Islet of Langerhans (tissue), 1 donor: Measurements from ENCODE around the gene RHOA.
"Not testable (repeated sequence)": the region's sequence is repeated elsewhere in the genome, so short reads cannot be mapped to it uniquely, and the experiment has no call there.

ENCODE experiments used
- FAIRE-seq: peaks from one replicate; lab custom pipeline; 2011; peaks lifted over from hg19 to GRCh38; lab: Jason Lieb, UNC

The RHOA gene

DNA sequence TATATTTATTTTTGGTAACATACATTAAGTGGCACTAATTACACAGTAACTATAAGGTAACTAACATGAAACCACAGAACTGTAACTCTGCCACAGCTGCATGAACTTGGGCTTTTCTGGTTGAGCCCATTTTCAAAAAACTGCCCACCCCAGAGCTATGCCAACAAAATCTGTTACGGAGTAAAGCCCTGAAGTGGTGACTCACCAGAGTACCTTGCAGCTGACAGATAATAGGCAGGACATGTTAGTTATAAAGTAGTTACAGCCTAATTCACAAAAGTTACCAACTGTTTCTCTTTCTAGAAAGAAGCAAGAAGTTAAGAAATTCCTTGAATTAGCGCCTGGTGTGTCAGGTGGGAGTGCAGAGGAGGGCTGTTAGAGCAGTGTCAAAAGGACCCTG is 52.2 kb downstream of the RHOA start:
- no peak for FAIRE-seq

DNA sequence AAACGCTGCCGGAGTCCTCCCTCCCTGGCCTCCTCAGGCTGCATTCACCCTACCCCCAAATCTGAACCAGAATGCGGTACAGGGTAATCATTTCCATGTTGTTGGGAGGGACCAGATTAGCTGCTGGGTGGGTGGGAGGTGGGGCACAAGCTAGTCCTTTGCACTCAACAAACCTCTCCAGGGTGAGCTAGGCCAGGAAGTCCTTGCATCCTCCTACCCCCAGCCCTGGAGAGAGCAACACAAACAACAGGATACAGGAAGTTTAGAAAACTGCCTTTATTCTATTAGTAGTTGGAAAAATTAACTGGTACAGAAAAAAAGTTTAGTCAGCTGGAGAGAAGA is 52.9 kb downstream of the RHOA start:
- FAIRE-seq: no peak

DNA sequence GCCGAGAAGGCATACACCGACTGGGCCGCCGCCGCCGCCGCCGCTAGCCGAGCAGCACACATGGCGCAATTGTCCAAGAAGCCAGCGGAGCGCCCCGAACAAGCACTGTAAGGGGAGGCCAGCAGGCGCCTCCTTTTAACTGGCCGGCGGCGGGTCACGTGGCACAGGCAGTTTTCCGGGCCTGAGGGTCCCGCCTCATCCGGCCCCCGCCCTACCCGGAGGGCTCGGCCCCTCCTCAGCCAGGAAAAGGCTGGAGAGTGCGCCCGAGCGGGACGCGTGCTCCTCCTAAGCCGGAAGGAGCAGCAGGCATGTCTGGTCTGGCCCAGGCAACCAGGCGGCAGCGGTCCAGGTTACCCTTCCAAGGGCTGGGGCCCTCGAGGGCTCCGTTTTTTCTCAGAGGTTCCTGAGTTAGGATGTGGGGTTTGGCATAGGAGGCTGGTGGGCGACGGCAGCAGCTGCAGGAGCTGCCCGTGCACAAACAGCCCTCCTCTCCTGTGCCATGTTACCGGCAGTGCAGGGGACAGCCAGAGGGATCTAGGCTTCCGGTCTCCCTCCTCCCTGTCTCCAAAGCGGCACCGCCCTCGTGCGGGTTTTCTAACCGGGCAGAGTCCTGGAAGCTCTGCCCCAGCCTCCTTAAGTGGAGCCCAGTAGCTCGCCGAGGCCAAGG is 53.4 kb downstream of the RHOA start, which contains the start of gene GPX1:
Gene GPX1, minus strand, starts transcription at position 137 of the 667 bp plus-strand sequence. Its CDS starts 75 bp downstream, at position 62.
- no peak for FAIRE-seq

DNA sequence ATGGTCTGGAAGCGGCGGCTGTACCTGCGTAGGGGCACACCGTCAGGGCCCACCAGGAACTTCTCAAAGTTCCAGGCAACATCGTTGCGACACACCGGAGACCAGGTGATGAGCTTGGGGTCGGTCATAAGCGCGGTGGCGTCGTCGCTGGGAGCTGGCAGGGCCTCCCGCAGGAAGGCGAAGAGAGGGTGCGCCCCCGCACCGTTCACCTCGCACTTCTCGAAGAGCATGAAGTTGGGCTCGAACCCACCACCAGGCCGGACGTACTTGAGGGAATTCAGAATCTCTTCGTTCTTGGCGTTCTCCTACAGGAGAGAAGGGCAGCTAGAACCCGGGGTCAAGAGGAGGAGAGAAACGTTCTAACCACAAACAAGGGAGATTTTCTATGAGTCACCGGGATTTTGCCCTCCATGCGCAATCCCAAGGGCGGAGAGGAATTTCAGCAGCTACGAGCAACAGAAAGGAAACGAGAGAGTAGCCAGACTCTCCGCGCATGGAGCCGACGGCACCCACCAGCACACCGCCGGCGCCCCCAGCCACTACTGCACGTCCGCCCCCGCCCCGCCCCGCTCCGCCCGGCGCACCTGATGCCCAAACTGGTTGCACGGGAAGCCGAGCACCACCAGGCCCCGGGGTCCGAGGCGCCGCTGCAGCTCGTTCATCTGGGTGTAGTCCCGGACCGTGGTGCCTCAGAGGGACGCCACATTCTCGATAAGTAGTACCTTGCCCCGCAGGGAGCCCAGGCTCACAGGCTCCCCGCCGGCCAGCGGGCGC is 54.1 kb downstream of the RHOA start:
- FAIRE-seq: not testable (repeated sequence)

DNA sequence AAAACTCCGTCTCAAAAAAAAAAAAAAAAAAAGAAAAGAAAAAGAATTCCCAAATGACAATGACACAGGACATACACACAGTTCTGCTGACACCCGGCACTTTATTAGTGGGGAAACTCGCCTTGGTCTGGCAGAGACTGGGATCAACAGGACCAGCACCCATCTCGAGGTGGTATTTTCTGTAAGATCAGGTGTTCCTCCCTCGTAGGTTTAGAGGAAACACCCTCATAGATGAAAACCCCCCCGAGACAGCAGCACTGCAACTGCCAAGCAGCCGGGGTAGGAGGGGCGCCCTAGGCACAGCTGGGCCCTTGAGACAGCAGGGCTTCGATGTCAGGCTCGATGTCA is 54.7 kb downstream of the RHOA start:
- not testable (repeated sequence) for FAIRE-seq

DNA sequence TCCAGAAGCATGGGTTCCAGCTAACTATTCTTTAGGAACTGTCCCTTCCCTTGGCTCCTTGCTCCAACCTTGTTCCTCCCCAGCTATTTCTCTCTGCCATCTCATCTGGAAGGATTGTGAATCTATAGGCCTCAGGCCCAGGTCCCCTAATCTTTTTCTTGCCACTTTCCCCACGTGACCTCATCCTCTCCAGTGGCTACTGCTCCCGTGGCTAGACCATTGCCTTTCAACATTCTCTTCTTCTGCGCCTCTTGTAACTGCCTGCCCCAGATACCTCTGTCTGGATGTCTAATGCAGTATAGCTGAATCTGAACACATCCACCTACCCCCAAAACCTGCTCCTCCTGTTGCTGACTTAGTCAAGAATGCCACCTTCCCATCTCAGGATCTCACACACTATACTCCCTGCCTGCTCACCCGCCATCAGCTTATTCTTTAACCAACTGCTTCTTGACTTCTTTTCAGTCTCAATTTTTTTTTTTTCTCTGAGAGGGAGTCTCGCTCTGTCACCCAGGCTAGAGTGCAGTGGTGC is 58.8 kb downstream of the RHOA start:
- FAIRE-seq: no peak

DNA sequence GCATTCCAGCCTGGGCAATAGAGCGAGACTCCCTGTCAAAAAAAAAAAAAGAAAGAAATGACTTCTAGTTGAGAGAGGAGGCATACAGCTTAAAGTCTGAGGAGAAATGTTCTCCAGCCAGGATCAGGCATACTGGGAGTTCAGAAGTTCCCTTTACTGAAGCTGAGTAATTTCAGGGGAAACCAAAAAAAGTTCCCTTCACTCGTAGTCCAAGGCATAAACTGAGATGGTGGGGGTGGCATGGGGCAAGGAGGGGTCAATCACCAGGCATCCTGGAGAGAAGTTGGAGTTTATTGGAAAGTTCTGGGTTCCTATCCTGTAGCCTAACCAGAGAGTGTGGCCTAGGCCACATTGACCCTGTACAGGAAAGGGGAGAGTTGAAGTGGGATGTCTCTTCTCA is 59.5 kb downstream of the RHOA start:
- FAIRE-seq: no peak

DNA sequence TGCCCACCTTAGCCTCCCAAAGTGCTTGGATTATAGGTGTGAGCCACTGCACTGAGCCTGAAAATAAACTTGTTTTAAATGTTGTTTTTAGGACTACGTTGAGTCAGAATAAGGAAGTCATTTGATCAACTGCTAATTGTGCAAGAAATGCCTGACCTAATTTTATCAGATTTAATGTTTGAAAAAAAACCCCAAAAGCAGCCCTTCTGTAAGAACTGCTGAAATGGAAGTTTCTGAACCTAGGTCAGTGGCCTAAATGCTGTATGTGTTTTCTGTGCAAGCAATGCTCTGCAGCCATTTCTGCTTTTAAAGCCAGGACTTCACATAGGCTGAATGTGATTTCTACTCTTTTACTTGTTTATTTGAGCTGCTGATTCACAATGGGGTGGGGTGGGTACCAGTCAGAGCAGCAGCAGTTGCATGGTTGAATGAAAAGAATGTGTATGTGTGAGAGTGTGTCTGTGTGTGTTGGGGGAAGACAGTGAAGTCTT is 60.2 kb downstream of the RHOA start:
- no peak for FAIRE-seq

DNA sequence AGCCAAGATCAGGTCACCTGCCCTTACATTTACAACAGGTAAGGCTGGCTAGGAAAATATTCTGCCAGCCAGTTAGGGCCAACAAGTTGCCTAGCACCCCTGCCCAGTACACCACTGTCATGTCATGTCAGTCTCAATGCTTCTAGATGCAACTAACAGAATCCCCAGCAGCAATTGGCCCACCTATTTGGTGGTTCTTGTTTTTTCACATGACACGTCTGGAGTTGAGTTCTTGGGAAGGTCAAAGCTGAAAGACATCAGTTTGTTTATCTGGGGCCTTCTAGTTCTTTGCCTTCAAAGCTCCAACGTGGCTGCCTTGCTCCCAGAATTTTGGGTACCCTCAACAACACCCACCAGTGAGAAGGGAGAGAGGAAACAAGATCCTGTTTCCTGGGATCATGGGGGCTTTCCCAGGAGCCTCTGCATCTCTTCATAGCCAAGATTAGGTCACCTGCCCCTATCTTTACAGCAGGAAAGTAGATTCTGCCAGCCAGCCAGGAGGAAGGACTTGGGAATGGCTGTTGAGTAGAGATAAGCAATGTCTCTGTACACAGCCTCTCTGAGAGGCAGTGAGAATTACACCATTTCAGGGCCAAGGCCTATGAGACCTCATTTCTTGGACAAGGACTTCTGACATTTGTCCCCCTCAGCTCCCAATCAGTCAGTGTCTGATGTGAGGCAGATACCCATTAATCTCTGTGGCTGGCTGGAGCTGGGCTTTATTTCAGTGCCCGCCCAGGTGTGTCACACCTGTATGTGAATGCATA is 62.2 kb downstream of the RHOA start:
- no peak for FAIRE-seq

DNA sequence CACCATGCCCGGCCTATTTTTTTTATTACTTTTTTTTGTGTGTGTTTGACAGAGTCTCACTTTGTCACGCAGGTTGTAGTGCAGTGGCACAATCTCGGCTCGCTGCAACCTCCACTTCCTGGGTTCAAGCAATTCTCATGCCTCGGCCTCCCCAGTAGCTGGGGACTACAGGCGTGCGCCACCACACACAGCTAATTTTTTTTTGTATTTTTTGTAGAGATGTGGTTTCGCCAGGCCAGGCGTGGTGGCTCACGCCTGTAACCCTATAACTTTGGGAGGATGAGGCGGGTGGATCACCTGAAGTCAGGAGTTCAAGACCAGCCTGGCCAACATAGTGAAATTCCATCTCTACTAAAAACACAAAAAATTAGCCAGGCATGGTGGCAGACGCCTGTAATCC is 63.4 kb downstream of the RHOA start:
- not testable (repeated sequence) for FAIRE-seq

DNA sequence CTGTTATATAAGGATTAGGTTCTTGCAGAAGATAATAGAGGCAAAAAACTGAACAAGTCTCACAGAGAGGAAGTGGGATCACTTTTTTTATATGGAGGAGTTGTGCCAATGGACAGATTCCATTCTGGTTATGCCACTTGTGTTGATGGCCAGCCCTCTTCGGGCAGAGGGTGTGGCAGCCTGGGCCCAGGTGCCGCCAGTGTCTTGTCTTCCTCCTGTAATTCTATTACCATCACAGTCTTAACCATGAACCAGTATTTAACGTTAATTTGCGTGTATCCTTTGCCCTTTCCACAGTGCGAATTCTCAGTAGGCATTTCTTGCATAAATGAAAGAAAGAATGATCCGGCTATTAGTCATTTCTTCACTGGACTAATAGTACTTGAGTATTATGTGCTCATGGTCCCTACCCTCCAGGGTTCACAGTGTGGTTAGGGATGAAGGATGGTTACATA is 65.0 kb downstream of the RHOA start:
- no peak for FAIRE-seq

DNA sequence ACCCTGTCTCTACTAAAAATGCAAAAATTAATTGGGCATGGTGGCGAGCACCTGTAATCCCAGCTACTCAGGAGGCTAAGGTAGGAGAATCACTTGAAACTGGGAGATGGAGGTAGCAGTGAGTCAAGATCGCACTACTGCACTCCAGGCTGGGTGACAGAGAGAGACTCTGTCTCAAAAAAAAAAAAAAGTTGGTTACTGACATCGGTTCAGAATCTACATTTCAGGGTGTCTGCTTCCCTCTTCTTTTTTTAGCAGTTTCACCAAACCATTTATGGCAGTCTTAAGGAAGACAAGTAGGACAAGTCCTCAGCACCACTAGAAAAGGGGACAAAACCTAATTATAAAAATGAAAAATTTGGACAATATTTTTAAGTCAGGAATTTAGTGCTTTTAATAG is 68.6 kb downstream of the RHOA start:
- FAIRE-seq: no peak

DNA sequence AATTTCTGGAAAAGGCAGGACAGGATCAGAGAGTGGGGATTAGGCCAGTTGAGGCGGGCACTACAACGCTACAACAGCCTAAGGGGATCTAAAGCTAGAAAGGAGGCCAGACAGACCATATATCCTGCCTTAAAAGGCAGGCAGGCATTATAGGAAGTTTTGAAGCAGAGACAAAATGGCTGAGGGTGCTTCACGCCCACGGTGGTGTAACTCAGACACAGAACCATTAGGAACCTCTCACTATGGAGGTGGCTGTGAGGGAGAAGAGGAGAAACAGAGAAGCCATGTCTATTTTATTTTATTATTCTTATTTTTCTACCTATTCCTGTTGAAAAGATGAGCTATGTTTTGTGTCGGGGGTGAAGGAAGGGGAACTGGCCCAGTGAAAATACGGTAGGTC is 69.8 kb downstream of the RHOA start:
- FAIRE-seq: no peak

DNA sequence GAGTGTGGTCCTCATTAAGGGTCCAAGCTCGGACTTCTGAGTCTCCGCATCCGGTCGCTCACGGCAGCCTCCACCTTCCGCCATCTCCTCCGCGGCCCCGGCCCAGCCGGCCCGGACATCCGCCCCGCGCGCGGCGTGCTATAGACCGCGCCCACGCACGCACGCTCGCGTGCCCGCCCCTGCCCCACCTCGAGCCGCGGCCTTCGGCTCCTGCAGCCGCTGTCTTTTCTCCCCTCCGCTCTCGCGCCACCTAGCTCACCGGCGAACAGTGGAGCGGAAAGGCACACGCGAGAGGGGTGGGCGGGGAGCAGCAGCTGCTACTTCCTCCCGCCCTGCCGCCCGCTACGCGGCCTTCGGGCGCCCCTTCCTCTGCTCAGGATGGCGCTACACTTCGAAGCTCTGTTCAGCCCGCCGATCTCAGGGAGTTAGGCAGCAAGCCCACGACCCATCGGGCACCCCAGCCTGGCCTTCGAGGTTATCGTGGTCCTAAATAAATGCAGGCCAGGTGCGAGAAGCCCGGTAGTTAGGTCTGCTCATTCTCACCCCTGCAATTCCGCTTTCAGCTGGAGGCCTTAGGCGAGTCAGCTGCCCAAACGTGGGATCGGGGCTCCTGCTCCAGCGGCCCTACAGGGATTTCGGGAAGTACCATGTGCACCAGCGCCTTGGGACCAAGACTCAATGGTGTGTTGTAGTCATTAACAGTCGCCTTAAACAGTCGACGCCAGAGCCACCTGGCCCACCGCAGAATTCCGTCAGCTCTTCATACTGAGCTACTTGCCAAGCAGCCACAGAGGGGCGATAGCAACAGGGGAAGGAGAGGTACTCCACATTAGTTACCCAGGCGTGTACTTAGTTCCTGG is 71.6 kb downstream of the RHOA start, which contains the start of gene USP4:
Gene USP4, minus strand, starts transcription at position 113 of the 860 bp plus-strand sequence. Its CDS starts 29 bp downstream, at position 84.
- no peak for FAIRE-seq

DNA sequence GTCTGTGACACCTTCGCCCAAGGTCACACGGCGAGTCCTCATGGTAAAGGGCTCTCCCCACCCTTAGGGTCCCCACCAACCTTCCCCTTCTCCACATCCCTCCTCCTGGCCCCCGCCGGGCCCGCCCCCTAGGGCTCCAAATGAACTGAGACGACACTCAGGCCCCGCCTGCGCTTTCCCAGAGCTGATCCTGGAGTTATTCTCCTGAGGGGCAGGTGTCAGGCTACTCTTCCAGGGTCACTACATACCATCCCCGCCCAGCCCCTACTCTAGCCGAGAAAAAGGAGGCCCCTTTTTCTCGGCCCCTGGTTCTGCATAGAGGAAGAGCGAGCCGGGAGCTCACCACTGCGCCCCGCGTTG is 72.2 kb downstream of the RHOA start:
- FAIRE-seq: no peak

DNA sequence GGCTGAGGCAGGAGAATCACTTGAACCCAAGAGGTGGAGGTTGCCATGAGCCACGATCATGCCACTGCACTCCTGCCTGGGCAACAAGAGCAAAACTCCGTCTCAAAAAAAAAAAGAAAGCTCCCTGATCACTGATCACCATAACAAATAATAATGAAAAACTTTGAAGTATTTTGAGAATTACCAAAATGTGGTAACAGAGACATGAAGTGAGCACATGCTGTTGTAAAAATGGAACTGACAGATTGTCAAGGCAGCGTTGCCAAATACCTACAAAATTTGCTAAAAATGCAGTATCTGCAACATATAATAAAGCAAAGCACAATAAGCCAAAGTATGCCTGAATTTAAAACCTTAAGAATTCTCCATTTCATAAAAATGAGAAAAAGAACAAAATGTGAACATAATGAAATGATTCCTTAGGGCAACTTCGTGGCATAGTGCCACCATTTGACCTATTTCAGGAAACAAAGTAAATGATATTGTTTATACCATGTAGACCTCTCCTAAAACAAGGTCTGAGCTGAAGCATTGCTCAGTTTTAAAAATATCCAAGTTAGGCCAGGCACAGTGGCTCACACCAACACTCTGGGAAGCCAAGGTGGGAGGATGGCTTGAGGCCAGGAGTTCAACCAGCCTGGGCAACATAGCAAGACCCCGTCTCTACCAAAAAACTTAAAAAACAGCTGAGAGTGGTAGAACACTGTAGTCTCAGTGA is 77.7 kb downstream of the RHOA start:
- FAIRE-seq: no peak

DNA sequence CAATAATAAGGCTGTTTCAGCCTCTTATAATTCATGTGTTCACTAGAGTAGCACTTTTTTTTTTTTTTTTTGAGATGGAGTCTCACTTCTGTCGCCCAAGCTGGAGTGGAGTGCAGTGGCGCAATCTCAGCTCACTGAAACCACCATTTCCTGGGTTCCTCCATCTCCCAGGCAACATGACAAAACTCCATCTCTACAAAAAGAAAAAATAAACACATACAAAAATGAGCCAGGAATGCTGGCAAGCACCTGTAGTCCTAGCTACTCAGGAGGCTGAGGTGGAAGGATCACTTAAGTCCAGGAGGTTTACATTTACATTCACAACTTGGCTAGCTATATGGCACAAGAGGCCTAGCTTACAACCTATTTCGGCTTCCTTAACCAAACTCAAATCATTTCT is 78.7 kb downstream of the RHOA start:
- no peak for FAIRE-seq

DNA sequence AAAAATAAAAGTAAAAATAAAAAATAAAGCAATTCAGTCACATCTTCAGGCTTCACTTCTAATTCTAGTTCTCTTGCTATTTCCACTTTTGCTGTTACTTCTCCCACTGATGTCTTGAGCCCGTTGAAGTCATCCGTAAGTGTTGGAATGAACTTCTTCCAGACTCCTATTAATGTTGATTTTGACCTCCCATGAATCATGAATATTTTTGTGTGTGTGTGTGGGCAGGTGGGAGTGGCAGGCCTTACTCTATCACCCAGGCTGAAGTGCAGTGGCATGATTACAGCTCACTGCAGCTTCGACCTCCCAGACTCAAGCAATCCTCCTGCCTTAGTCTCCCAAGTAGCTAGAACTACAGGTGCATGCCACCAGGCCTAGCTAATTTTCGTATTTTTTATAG is 82.6 kb downstream of the RHOA start:
- FAIRE-seq: no peak

DNA sequence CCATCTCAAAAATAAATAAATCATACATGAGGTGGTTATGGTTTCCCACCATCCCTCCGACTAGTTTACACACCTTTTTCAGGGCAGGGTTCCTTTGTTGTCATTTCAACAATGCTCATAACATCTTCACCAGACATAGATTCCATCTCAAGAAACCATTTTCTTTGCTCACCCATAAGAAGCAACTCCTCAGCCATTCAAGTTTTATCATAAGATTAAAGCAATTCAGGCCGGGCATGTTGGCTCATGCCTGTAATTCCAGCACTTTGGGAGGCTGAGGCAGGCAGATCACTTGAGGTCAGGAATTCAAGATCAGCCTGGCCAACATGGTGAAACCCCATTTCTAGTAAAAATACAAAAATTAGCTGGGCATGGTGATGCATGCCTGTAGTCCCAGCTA is 83.4 kb downstream of the RHOA start:
- not testable (repeated sequence) for FAIRE-seq

DNA sequence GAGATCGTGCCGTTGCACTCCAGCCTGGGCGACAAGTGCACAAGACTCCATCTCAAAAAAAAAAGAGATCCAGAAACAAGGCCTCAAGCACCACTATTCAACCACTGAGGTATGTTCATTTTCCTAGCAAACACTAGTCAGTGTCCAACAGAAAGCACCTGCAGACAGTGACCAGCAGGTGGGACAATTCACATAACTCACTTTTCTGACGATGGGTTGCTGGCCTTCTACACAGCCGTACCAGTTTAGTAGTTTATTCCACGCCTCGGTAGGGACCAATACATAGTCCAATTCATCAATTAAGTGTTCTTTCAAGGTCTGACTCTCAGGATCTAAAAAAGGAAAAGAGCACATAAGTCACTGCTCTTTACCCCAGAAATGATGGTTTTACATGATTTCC is 84.3 kb downstream of the RHOA start:
- FAIRE-seq: no peak

DNA sequence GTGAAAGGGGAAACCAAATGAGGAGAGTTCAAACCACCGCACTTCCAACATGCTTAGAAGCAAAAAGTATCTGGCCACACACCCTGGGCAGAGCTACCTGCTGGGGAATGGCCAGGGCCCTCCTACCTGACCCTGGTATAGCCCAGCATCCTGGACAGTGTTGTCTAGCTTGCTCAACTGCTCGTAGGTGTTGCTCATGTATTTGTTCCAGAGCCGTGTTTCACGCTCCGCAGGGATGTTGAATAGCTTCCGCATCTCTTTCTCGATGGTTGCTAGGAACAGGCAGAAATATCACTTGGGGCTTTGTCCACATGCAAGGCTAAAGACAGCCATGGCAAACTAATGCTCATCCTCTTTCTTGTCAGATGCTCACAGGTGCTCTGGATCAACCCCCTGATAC is 87.0 kb downstream of the RHOA start:
- FAIRE-seq: peak; percentile 70
